ENCODE data around the gene YBX2. TPM values are rescaled to one million over a fixed set of nuclear protein-coding genes. Genes with fewer than 3 reads are reported as not detected.

The YBX2 gene
- total and polyA plus RNA-seq, 2 donors (not counting 3 experiments of a cell fraction or from before 2014, with no cell fraction given), result 0.15 to 0.31 TPM

DNA sequence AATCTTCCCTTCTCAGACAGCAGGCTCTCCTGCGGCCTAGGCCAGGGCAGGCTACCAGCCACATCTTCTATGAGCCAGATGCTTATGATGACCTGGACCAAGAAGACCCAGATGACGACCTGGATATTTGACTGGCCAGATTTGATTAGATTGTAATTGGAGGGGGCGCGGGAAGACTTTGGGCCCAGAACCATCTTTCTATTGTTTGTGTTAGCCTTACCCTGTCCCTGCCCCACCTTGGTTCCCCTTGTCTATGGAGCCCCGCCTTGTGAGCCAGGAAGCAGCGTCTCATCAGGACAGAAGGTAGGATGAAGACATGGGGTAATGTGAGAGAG lies 34.9 kb downstream of the YBX2 start:
- Histone ChIP-seq H3K9me1 (replicated peaks; ENCODE audit: control insufficient read depth, extremely low read depth, insufficient read depth, low read length) (no peaks in the 10 kb centered on the region), H2AFZ (ENCODE audit: low read depth, low read length) (no peak overlapping the region), H3K27ac (ENCODE audit: insufficient read depth, low read depth, low read length) (no peak overlapping the region), H3K36me3 (ENCODE audit: control insufficient read depth in 2 of 2, extremely low read depth in 1 of 2, insufficient read depth in 2 of 2, low read length in 2 of 2) (peaks cover 3 to 19% of the 10 kb centered on the region in 2 experiments), H3K9ac (replicated peaks; ENCODE audit: extremely low read depth, insufficient read depth, low read length) (no peak overlapping the region), H3K9me3 (replicated peaks; ENCODE audit: control insufficient read depth, insufficient read depth, low read length) (no peaks in the 10 kb centered on the region), H4K20me1 (replicated peaks; ENCODE audit: control insufficient read depth, extremely low read depth, insufficient read depth, low read length) (no peaks in the 10 kb centered on the region), H3K4me3 (replicated peaks in 1 of 3; ENCODE audit: insufficient read depth in 1 of 3, low read depth in 1 of 3, low read length in 3 of 3) (no peak overlapping the region), H3K4me2 (ENCODE audit: insufficient read depth, low read length) (no peak overlapping the region), H3K79me2 (ENCODE audit: control insufficient read depth, insufficient read depth, low read length) (no peaks in the 10 kb centered on the region), H3K27me3 (ENCODE audit: control insufficient read depth in 2 of 2, insufficient read depth in 2 of 2, low read length in 2 of 2) (no peaks in the 10 kb centered on the region), H3K4me1 (ENCODE audit: control insufficient read depth, extremely low read depth, insufficient read depth, low read length) (peaks cover 25% of the 10 kb centered on the region)
- FAIRE-seq (no peak), DNase-seq (ENCODE audit: low read depth, low spot score) (no peak)
- dilution Hi-C loops (cut with MboI; ENCODE audit: extremely low pct_ligation_motif_present, low sequenced_read_pairs) (no loop called here), intact Hi-C loops (cut with micrococcal nuclease) (no loop called here)
- POLR2A ChIA-PET, result no interaction called here
- CTCF ChIA-PET, result interaction anchor here (1.3 to 1.5 kb wide), 2 partner anchors 36 to 39 kb away, joined by 3 read pairs; no protein-coding TSS in a partner anchor
- no peak for TF ChIP-seq EZH2 (IDR thresholded peaks at IDR 0.05; ENCODE audit: borderline replicate concordance, low read depth, low read length, severe bottlenecking)
- no peak for TF ChIP-seq GATA2 (IDR thresholded peaks at IDR 0.05; ENCODE audit: insufficient read depth, insufficient read length, low read depth, low read length)
- TF ChIP-seq, protein P1, sequence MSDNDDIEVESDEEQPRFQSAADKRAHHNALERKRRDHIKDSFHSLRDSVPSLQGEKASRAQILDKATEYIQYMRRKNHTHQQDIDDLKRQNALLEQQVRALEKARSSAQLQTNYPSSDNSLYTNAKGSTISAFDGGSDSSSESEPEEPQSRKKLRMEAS (IDR thresholded peaks at IDR 0.05; ENCODE audit: insufficient read depth, insufficient read length), result no peak
- TF ChIP-seq POLR2AphosphoS5 (IDR thresholded peaks at IDR 0.05; ENCODE audit: insufficient read depth, low read depth, low read length), result no peak
- no TSS peak for BruUV-seq (replicated peaks)

DNA sequence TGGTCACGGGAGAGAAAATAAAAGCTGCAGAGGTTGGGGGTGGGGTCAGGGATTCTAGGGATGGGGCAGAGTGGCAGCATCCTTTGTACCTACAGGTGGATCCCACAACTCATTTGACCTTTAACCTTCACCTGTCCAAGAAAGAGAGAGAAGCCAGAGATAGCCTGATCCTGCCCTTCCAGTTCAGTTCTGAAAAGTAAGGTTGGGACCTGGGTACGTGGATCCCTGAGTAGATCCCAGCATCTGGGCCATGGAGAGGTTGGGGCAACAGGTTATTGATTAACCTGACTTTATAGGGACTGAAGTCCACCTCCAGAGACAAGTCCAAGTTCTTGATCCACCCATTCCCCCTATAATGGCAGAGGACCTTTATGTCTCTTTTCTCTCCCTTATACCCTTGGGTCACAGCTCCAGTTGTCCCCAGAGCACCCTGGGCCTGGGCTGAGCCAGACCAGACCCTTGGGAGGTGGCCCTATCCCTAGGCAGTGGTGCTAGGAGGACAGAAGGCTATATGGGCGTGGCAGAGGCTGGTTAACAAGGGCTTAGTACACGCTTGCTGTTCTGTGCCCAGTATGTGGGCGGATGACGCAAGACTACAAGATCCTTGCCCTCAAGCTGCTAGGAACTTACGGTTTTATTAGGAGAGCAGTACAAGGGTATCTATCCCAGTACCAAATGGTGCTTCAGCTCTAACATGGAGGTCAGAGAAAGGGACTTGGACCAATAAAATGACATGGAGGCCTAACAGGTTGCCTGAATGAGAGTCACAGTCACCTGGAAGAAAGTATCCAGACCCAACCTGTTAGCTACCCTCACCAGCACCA lies 35.5 kb downstream of the YBX2 start:
- no peak for FAIRE-seq
- Histone ChIP-seq H3K27me3 (ENCODE audit: control insufficient read depth in 2 of 2, insufficient read depth in 2 of 2, low read length in 2 of 2) (no peaks in the 10 kb centered on the region), H3K4me2 (ENCODE audit: insufficient read depth, low read length) (no peak overlapping the region), H2AFZ (ENCODE audit: low read depth, low read length) (no peak overlapping the region), H3K36me3 (ENCODE audit: control insufficient read depth in 2 of 2, extremely low read depth in 1 of 2, insufficient read depth in 2 of 2, low read length in 2 of 2) (peaks cover 3 to 21% of the 10 kb centered on the region in 2 experiments), H3K9ac (replicated peaks; ENCODE audit: extremely low read depth, insufficient read depth, low read length) (no peak overlapping the region), H4K20me1 (replicated peaks; ENCODE audit: control insufficient read depth, extremely low read depth, insufficient read depth, low read length) (no peaks in the 10 kb centered on the region), H3K27ac (ENCODE audit: insufficient read depth, low read depth, low read length) (no peak overlapping the region), H3K4me3 (replicated peaks in 1 of 3; ENCODE audit: insufficient read depth in 1 of 3, low read depth in 1 of 3, low read length in 3 of 3) (no peak overlapping the region), H3K79me2 (ENCODE audit: control insufficient read depth, insufficient read depth, low read length) (peaks cover 3% of the 10 kb centered on the region), H3K4me1 (ENCODE audit: control insufficient read depth, extremely low read depth, insufficient read depth, low read length) (peaks cover 19% of the 10 kb centered on the region), H3K9me3 (replicated peaks; ENCODE audit: control insufficient read depth, insufficient read depth, low read length) (no peaks in the 10 kb centered on the region), H3K9me1 (replicated peaks; ENCODE audit: control insufficient read depth, extremely low read depth, insufficient read depth, low read length) (no peaks in the 10 kb centered on the region)
- CTCF ChIA-PET, result interaction anchor here (1.3 to 1.5 kb wide), 2 partner anchors 37 to 38 kb away, joined by 3 read pairs; no protein-coding TSS in a partner anchor
- dilution Hi-C loops (cut with MboI; ENCODE audit: extremely low pct_ligation_motif_present, low sequenced_read_pairs) (no loop called here), intact Hi-C loops (cut with micrococcal nuclease) (no loop called here)
- TF ChIP-seq, protein P1 (IDR thresholded peaks at IDR 0.05; ENCODE audit: insufficient read depth, insufficient read length), result no peak
- TF ChIP-seq MYC (IDR thresholded peaks at IDR 0.05; ENCODE audit: low read depth, low read length) (no peak), EZH2 (IDR thresholded peaks at IDR 0.05; ENCODE audit: borderline replicate concordance, low read depth, low read length, severe bottlenecking) (no peak), FOS (IDR thresholded peaks at IDR 0.05; ENCODE audit: borderline replicate concordance, insufficient read depth, low read length) (no peak), GATA2 (IDR thresholded peaks at IDR 0.05; ENCODE audit: insufficient read depth, insufficient read length, low read depth, low read length) (no peak), JUN (IDR thresholded peaks at IDR 0.05; ENCODE audit: borderline replicate concordance, insufficient read depth, insufficient read length, low read depth) (no peak), POLR2A (IDR thresholded peaks at IDR 0.05; ENCODE audit: low read depth, low read length) (no peak), POLR2AphosphoS5 (IDR thresholded peaks at IDR 0.05; ENCODE audit: insufficient read depth, low read depth, low read length) (no peak)
- TF ChIP-seq, protein P2, sequence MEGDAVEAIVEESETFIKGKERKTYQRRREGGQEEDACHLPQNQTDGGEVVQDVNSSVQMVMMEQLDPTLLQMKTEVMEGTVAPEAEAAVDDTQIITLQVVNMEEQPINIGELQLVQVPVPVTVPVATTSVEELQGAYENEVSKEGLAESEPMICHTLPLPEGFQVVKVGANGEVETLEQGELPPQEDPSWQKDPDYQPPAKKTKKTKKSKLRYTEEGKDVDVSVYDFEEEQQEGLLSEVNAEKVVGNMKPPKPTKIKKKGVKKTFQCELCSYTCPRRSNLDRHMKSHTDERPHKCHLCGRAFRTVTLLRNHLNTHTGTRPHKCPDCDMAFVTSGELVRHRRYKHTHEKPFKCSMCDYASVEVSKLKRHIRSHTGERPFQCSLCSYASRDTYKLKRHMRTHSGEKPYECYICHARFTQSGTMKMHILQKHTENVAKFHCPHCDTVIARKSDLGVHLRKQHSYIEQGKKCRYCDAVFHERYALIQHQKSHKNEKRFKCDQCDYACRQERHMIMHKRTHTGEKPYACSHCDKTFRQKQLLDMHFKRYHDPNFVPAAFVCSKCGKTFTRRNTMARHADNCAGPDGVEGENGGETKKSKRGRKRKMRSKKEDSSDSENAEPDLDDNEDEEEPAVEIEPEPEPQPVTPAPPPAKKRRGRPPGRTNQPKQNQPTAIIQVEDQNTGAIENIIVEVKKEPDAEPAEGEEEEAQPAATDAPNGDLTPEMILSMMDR (IDR thresholded peaks at IDR 0.05; ENCODE audit: extremely low read depth in 1 of 2, insufficient read depth in 1 of 2, low read depth in 1 of 2, low read length in 2 of 2), result no peak
- BruUV-seq (replicated peaks), result no TSS peak
- no peak for DNase-seq (ENCODE audit: low read depth, low spot score)
- POLR2A ChIA-PET, result no interaction called here

Data from endothelial cell of umbilical vein (primary cell).